H1 (cell line): ENCODE data around the gene TMEM174. TPM values are rescaled to one million over a fixed set of nuclear protein-coding genes. Genes with fewer than 3 reads are reported as not detected.

Experiments used
- KDM1A ChIP-seq: fragments of 200-600, 300-600 bp; sonication (generic); IDR thresholded peaks from 2 replicates; pipeline ENCODE4 v1.7.1; 2016; ENCODE audit warnings: mild to moderate bottlenecking, low read length, borderline replicate concordance
- RAD21 ChIP-seq, 2 experiments: IDR thresholded peaks in 1 of 2; conservative IDR thresholded peaks in 1 of 2; 2 replicates each; pipeline ENCODE4 v1.6.1; 2011; ENCODE audit warnings: low read depth in 2 of 2, low read length in 2 of 2, improper control_type of control experiment in 1 of 2, inconsistent platforms in 1 of 2, mild to moderate bottlenecking in 1 of 2, moderate library complexity in 1 of 2
- polyA plus RNA-seq, 7 experiments: library from polyadenylated mRNA; depleted of rRNA in 3 of 7; stranded (reverse) in 5 of 7; unstranded in 2 of 7; fragments of >200 nt in 5 of 7; fragments of 200-250 nt in 2 of 7; gene quantifications; 1 replicate in 5 of 7; 2 replicates in 1 of 7; 4 replicates in 1 of 7; pipeline versions ENCODE4 v1.2.1 to v1.2.3, GENCODE V29; 2011 to 2013; ENCODE audit warnings: missing spikeins in 2 of 7, mixed read lengths in 2 of 7
- total RNA-seq: library from RNA; stranded (reverse); fragmentation: NEBNext Ultra II Directional; extraction: Animal tissue kit (Norgen Biotek cat#: 25700); gene quantifications from 2 replicates; pipeline ENCODE4 v1.2.1, GENCODE V29; 2021

Gene TMEM174
- total and polyA plus RNA-seq, 2 of the 8 experiments (the other 6 are each of a cell fraction or from before 2014, with no cell fraction given), result not detected

DNA sequence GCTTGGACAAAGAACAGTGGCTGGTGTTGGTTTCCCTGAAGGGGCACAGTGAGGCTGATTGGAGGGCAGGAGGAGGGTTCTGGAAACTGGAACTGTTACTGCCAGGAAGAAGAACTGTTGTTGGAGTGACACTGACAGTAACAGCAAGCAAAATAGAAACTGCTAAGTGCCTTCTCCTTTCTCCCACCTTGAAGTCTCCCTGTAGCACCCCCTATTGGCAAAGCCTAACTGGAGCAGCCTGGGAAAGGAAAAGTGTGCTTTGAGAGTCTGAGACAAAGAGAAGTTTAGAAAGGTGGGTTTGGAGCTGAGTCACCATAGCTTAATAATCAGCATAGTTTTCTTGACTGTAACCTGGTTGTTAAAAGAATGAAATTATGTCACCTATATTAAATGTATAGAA lies 2.5 kb upstream of the TMEM174 start (continued):
- peak; percentile 64 to 79 for TF ChIP-seq RAD21 (IDR thresholded peaks at IDR 0.05 in 1 of 2, conservative IDR thresholded peaks at IDR 0.05 in 1 of 2; ENCODE audit: low read depth in 2 of 2, low read length in 2 of 2)
- TF ChIP-seq KDM1A, result no peak
